HepG2 (cell line): Measurements from ENCODE around the gene TEKTIP1. TPM values are rescaled to one million over a fixed set of nuclear protein-coding genes. Genes with fewer than 3 reads are reported as not detected.

Source experiments
- AHR ChIP-seq: IDR thresholded peaks from 2 replicates; pipeline ENCODE4 v1.6.1; 2018; ENCODE audit warnings: missing genetic modification reagents, missing compliant biosample characterization
- CBX5 ChIP-seq: sonication (generic); formaldehyde crosslinking; IDR thresholded peaks from 2 replicates; pipeline ENCODE4 v1.4.0; 2020; ENCODE audit warnings: missing genetic modification reagents, borderline replicate concordance
- CHD2 ChIP-seq: IDR thresholded peaks from 2 replicates; pipeline ENCODE4 v1.6.1; 2011; ENCODE audit warnings: low read depth, low read length, improper control_type of control experiment
- FOXK1 ChIP-seq: sonication (generic); formaldehyde crosslinking; IDR thresholded peaks from 2 replicates; pipeline ENCODE4 v1.4.0; 2020; ENCODE audit warnings: low read depth, missing genetic modification reagents, borderline replicate concordance
- JARID2 ChIP-seq: sonication (generic); formaldehyde crosslinking; IDR thresholded peaks from 2 replicates; pipeline ENCODE4 v1.8.1; 2023; ENCODE audit warnings: missing genetic modification reagents, inconsistent platforms; ENCODE audit not compliant: insufficient replicate concordance
- JUN ChIP-seq: sonication (generic); formaldehyde crosslinking; IDR thresholded peaks from 2 replicates; pipeline ENCODE4 v1.4.0; 2020; ENCODE audit warnings: mild to moderate bottlenecking, missing genetic modification reagents
- NBN ChIP-seq: fragments of 450-650 bp; conservative IDR thresholded peaks from 2 replicates; pipeline ENCODE4 v1.6.1; 2017
- NFAT5 ChIP-seq: sonication (generic); formaldehyde crosslinking; IDR thresholded peaks from 2 replicates; pipeline ENCODE4 v1.4.0; 2020; ENCODE audit warnings: missing genetic modification reagents
- NR0B2 ChIP-seq: sonication (generic); formaldehyde crosslinking; IDR thresholded peaks from 2 replicates; pipeline ENCODE4 v1.4.0; 2020; ENCODE audit warnings: mild to moderate bottlenecking, missing genetic modification reagents
- PBX2 ChIP-seq: IDR thresholded peaks from 2 replicates; pipeline ENCODE4 v1.6.1; 2016; ENCODE audit warnings: control low read depth
- PCBP2 ChIP-seq: fragments of 200-400 bp; formaldehyde crosslinking; optimal IDR thresholded peaks from 2 replicates; pipeline ENCODE3; 2018; ENCODE audit warnings: low read length, low read depth; ENCODE audit not compliant: poor library complexity, severe bottlenecking
- POGK ChIP-seq: sonication (generic); formaldehyde crosslinking; conservative IDR thresholded peaks from 2 replicates; pipeline ENCODE4 v1.8.0; 2022; ENCODE audit warnings: mild to moderate bottlenecking, moderate library complexity, missing genetic modification reagents
- RBM22 ChIP-seq: fragments of 200-400 bp; formaldehyde crosslinking; optimal IDR thresholded peaks from 2 replicates; pipeline ENCODE3; 2017; ENCODE audit warnings: mild to moderate bottlenecking, low read length, moderate library complexity
- REL ChIP-seq: sonication (generic); formaldehyde crosslinking; conservative IDR thresholded peaks from 2 replicates; pipeline ENCODE4 v1.8.0; 2022; ENCODE audit warnings: mild to moderate bottlenecking, missing genetic modification reagents, moderate library complexity
- RNF2 ChIP-seq: fragments of 450-650 bp; conservative IDR thresholded peaks from 2 replicates; pipeline ENCODE4 v1.6.1; 2016; ENCODE audit warnings: low read depth
- ZNF232 ChIP-seq: sonication (generic); formaldehyde crosslinking; IDR thresholded peaks from 2 replicates; pipeline ENCODE4 v1.4.0; 2020; ENCODE audit warnings: missing genetic modification reagents, borderline replicate concordance
- ZNF24 ChIP-seq: fragments of 450-650 bp; IDR thresholded peaks from 2 replicates; pipeline ENCODE4 v1.6.1; 2017; ENCODE audit warnings: antibody characterized with exemption, mild to moderate bottlenecking
- ZNF282 ChIP-seq: fragments of 450-650 bp; IDR thresholded peaks from 2 replicates; pipeline ENCODE4 v1.6.1; 2018; ENCODE audit not compliant: partially characterized antibody
- ZNF335 ChIP-seq: sonication (generic); formaldehyde crosslinking; IDR thresholded peaks from 2 replicates; pipeline ENCODE4 v1.4.0; 2020; ENCODE audit warnings: missing genetic modification reagents
- ZNF768 ChIP-seq: sonication (generic); formaldehyde crosslinking; IDR thresholded peaks from 2 replicates; pipeline ENCODE4 v1.4.0; 2020; ENCODE audit warnings: missing genetic modification reagents
- ZSCAN9 ChIP-seq: IDR thresholded peaks from 2 replicates; pipeline ENCODE4 v1.6.1; 2016; ENCODE audit warnings: borderline replicate concordance
- polyA plus RNA-seq, 8 experiments: library from polyadenylated mRNA; depleted of rRNA in 3 of 8; stranded (reverse) in 7 of 8; unstranded in 1 of 8; fragments of >200 nt; fragmentation: Illumina TruSeq in 4 of 8; extraction: Trizol in 4 of 8; gene quantifications; 2 replicates each; pipeline versions ENCODE4 v1.2.1 to v1.2.3, GENCODE V29; 2011 to 2016; ENCODE audit warnings: low read depth in 4 of 8, missing spikeins in 1 of 8, mixed read lengths in 1 of 8; ENCODE audit not compliant: insufficient read depth in 1 of 8
- total RNA-seq, 5 experiments: library from RNA; depleted of rRNA; stranded (reverse); fragments of >200 nt; fragmentation: Illumina TruSeq; extraction: Trizol; gene quantifications; 2 replicates each; pipeline ENCODE4 v1.2.3, GENCODE V29; 2016; ENCODE audit warnings: low read depth in 1 of 5

TEKTIP1 gene
- total and polyA plus RNA-seq, 2 of the 13 experiments (the other 11 are each of a cell fraction or from before 2014, with no cell fraction given) = not detected

GRCh38 chr19:3500429-3501101 lies 38.4 kb upstream of the TEKTIP1 start, which contains the start of gene DOHH (continued):
- TF ChIP-seq POGK (CRISPR knock-in tag) = peak; percentile 84
- TF ChIP-seq ZNF768 = peak; percentile 74
- no peak for TF ChIP-seq JUN
- TF ChIP-seq CHD2 = no peak
- peak; percentile 94; the same call in 1 of the 2 replicates for TF ChIP-seq AHR (CRISPR knock-in tag)
- no peak for TF ChIP-seq CBX5 (CRISPR knock-in tag)
- TF ChIP-seq NFAT5 (CRISPR knock-in tag) = no peak
- TF ChIP-seq RNF2 = peak; percentile 85; the same call in 1 of the 2 replicates
- TF ChIP-seq NR0B2 (CRISPR knock-in tag) = peak; percentile 96; the same call in 1 of the 2 replicates
- no peak for TF ChIP-seq PBX2 (CRISPR knock-in tag)
- TF ChIP-seq ZNF24 = peak; percentile 97
- no peak; the same call in 1 of the 2 replicates for TF ChIP-seq ZNF232 (CRISPR knock-in tag)
- no peak for TF ChIP-seq ZNF282
- TF ChIP-seq REL = peak; percentile 93
- peak; percentile 70; the same call in 1 of the 2 replicates for TF ChIP-seq ZSCAN9
- TF ChIP-seq NBN = no peak
- TF ChIP-seq ZNF335 = no peak
- TF ChIP-seq JARID2 (CRISPR knock-in tag) = peak; percentile 39
- no peak for TF ChIP-seq RBM22
- no peak for TF ChIP-seq PCBP2
- peak; percentile 45; the same call in 1 of the 2 replicates for TF ChIP-seq FOXK1 (CRISPR knock-in tag)
